HUDEP-2 (cell line): ENCODE data around the gene APOL2.
"Not testable (repeated sequence)": the region's sequence is repeated elsewhere in the genome, so short reads cannot be mapped to it uniquely, and the experiment has no call there.

Source experiments
- DNase-seq, 76 experiments: peaks; one replicate each; lab custom pipeline; 2025; ENCODE audit not compliant: unreplicated experiment in 76 of 76; lab: John Stamatoyannopoulos, UW

APOL2 gene

GRCh38 chr22:36201630-36202319 is 37.6 kb downstream of the APOL2 start, which contains the start of gene APOL4:
TSS of gene APOL4 (minus strand) at chr22:36201809. CDS start at chr22:36201734, 75 bp downstream.
- DNase-seq: peak in 75 of 76 experiments; percentile 26 to 97 (median 92)

- not testable (repeated sequence) for DNase-seq
Measured at GRCh38 chr22:36201025-36201424, 38.3 kb downstream of the APOL2 start.

GRCh38 chr22:36199001-36199551 is 40.3 kb downstream of the APOL2 start:
- no peak for DNase-seq

- DNase-seq: no peak
Measured at GRCh38 chr22:36198536-36198935, 40.8 kb downstream of the APOL2 start.

GRCh38 chr22:36197514-36198146 is 41.7 kb downstream of the APOL2 start:
- DNase-seq: peak in 1 of 76 experiments; percentile 7

- peak in 1 of 76 experiments; percentile 21 for DNase-seq
Measured at GRCh38 chr22:36197065-36197440, 42.3 kb downstream of the APOL2 start.

GRCh38 chr22:36196254-36197064 is 42.9 kb downstream of the APOL2 start:
- no peak for DNase-seq

GRCh38 chr22:36194971-36195370 is 44.4 kb downstream of the APOL2 start:
- DNase-seq: peak in 10 of 76 experiments; percentile 9 to 32 (median 20)

GRCh38 chr22:36194385-36194784 is 44.9 kb downstream of the APOL2 start:
- DNase-seq: no peak

- no peak for DNase-seq
Measured at GRCh38 chr22:36193577-36193976, 45.8 kb downstream of the APOL2 start.

- DNase-seq: no peak
Measured at GRCh38 chr22:36193171-36193570, 46.2 kb downstream of the APOL2 start.

GRCh38 chr22:36192542-36192941 is 46.8 kb downstream of the APOL2 start:
- DNase-seq: no peak

GRCh38 chr22:36191106-36191836 is 48.1 kb downstream of the APOL2 start:
- no peak for DNase-seq

GRCh38 chr22:36187862-36188261 is 51.5 kb downstream of the APOL2 start:
- not testable (repeated sequence) for DNase-seq

- peak in 3 of 76 experiments; percentile 6 to 22 (median 13) for DNase-seq
Measured at GRCh38 chr22:36185828-36186624, 53.3 kb downstream of the APOL2 start.

GRCh38 chr22:36184433-36185025 is 54.8 kb downstream of the APOL2 start:
- no peak for DNase-seq

- no peak for DNase-seq
Measured at GRCh38 chr22:36183446-36183845, 55.9 kb downstream of the APOL2 start.

- DNase-seq: no peak
Measured at GRCh38 chr22:36182857-36183256, 56.5 kb downstream of the APOL2 start.

GRCh38 chr22:36182056-36182455 is 57.3 kb downstream of the APOL2 start:
- DNase-seq: peak in 2 of 76 experiments; percentile 26 to 30
